ENCODE data around the gene LAD1.

The LAD1 gene

DNA sequence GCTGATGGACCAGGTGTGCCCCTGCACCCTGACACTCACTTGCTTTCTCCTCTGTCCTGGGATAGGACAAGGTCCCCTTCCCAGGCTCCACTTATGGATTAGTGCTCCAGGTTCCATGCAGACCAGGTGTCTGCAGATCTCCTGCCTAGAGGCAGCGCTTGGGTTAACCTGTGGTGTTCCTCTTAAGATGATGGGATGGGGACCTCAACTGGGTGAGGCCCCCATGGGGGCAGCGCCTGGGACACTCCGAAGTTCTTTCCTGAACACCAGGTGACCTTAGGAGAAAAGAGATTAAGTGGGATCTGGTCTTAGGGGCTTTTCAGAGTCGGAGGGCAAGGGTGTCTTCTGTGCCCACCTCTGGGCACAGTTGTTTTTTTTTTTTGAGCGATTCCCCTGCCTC, 42.9 kb downstream of the LAD1 start:
- Mint-ChIP-seq H3K9me3 (no peaks in the 10 kb centered on the region), H3K27ac (no peak overlapping the region), H3K27me3 (peaks cover 44% of the 10 kb centered on the region), H3K36me3 (no peaks in the 10 kb centered on the region), H3K4me3 (no peak overlapping the region), H3K4me1 (no peaks in the 10 kb centered on the region)
- no peak for ATAC-seq

DNA sequence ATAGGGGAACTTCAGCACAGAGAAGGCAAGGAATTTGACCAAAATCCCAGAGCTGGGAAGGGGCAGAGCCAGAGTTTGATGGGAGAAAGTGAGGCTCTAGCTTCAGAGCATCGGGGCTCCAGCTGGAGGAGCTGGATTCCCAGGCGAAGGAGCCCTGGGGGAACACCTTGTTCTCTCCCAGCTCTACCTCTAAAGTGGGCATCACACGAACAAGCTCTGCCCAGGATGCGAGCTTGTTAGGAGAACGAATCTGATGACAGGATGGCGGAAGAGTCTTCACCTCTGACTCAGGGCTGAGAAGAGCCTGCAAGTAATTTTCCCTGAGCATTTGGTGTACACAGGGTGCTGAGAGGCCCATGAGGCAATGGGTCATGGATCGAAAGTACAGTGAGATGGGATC, 43.7 kb downstream of the LAD1 start:
- peaks cover 51% of the 10 kb centered on the region for H3K27me3 Mint-ChIP-seq
- H3K4me3 Mint-ChIP-seq, result no peak overlapping the region
- no peak for ATAC-seq
- H3K36me3 Mint-ChIP-seq, result no peaks in the 10 kb centered on the region
- H3K27ac Mint-ChIP-seq, result no peak overlapping the region
- no peaks in the 10 kb centered on the region for H3K9me3 Mint-ChIP-seq
- H3K4me1 Mint-ChIP-seq, result no peaks in the 10 kb centered on the region

DNA sequence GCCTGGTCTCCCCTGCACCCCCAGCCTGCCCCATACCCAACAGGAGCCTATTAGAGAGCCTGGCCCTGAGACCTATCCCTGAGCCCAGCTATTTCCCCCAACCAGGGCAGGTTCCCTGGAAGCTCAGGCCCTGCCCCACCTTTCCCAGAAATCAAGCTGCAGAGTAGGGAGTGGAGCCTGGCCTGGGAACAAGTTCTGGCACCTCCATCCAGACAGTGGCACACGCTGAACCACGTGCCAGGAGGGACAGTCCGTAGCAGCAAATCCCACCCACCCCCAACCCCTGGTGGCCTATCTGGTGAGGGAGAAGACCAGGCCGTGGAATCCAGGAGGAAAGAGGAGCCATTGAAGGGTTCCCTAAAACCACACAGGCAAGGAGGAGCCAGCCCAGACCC, 44.2 kb downstream of the LAD1 start:
- Mint-ChIP-seq H3K36me3 (no peaks in the 10 kb centered on the region), H3K27me3 (peaks cover 50% of the 10 kb centered on the region), H3K4me3 (no peak overlapping the region), H3K9me3 (no peaks in the 10 kb centered on the region), H3K4me1 (no peaks in the 10 kb centered on the region), H3K27ac (no peak overlapping the region)
- ATAC-seq, result no peak

DNA sequence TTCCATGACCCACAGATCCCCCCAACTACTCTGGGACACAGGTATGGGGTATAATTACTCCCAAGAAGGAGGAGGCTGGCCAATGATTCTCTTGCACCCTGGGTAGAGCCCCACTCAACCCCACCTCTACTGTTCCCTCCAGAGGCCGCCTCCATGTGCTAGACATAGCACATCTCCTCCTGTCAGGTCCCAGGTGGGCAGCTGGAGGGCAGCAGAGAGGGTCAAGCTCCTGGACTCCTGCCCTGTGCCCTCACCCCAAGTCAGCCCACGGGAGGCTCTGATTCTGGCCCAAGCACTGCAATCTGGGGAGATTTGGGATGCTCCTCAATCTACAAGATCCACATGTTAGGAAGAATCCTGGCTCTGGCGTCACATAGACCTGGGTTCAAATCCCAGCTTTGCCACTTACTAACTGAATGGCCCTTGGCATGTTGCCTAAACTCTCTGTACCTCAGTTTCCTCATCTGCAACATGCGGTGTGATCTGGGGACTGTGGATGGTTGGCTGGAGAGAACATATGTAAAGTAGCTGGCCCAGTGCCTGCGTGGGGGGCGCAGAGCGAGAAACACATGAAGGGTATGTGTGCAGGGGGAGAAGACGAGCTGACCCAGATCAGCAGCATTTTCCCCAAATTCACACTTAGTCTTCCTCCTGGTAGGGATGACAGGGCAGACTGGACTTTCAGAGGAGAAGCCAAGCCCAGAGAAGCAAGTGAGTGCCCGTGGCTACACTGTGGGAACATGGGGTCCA, 44.8 kb downstream of the LAD1 start:
- H3K27me3 Mint-ChIP-seq, result peaks cover 49% of the 10 kb centered on the region

DNA sequence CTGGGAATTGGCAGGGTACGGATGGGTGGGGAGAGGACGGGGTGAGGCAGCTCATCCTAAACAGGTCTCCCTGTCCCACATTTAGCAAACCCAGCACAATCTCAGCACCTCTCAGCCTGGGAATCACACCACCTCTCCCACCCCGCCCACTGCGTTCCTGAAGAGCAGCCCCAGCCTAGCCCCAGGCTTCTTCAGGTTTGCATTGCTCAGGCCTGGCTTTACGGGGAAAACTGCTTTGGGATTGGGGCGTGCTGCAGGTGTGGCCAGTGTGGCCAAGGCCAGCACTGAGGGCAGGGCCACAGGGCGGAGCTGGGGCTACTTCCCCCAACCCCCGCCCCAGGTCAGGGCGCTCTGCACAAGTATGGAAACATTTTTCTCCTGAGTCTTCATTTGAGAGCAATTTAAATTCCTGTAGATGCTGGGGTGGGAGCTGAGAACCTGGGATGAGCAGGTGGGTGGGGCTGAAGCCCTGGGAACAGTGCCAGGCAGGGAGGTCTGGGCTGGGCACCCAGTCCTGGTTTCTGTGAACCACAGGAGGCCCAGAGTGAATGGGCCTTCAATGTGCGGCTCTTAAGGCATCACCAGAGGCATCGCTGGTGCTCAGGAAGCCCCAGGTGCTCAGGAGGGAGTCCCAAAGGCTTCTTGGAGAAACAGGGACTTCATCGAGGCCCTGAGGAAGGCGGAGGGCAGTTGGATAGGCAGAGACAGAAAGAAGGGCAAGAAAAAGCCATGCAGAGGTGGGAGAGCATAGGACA, 45.8 kb downstream of the LAD1 start:
- H3K9me3 Mint-ChIP-seq, result no peaks in the 10 kb centered on the region
- H3K36me3 Mint-ChIP-seq, result no peaks in the 10 kb centered on the region
- H3K27ac Mint-ChIP-seq, result no peak overlapping the region
- H3K27me3 Mint-ChIP-seq, result peaks cover 46% of the 10 kb centered on the region
- ATAC-seq, result no peak
- no peaks in the 10 kb centered on the region for H3K4me1 Mint-ChIP-seq
- no peak overlapping the region for H3K4me3 Mint-ChIP-seq

More for the DNA sequence above, 44.8 kb downstream of the LAD1 start:
- no peak overlapping the region for H3K27ac Mint-ChIP-seq
- ATAC-seq, result no peak
- H3K9me3 Mint-ChIP-seq, result no peaks in the 10 kb centered on the region
- no peak overlapping the region for H3K4me3 Mint-ChIP-seq
- no peaks in the 10 kb centered on the region for H3K36me3 Mint-ChIP-seq
- no peaks in the 10 kb centered on the region for H3K4me1 Mint-ChIP-seq

DNA sequence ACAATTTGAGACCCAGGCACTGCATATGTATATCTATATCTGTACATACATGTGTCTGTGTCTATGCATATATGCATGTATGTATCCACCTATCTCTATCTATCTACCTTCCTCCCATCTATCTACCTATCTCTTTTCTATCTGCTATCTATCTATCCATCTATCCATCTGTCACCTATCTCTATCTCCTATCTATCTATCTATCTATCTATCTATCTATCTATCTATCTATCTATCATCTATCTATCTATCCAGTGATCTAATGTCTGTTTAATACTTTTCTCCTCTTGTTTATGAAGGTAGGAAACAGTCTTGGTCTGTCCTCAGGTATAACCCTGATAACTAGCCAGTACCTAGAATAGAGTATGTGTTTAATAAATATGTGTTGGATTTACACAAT, 47.5 kb downstream of the LAD1 start:
- Mint-ChIP-seq H3K27ac (no peak overlapping the region), H3K4me3 (no peak overlapping the region), H3K4me1 (peaks cover 6% of the 10 kb centered on the region), H3K9me3 (no peaks in the 10 kb centered on the region), H3K27me3 (peaks cover 56% of the 10 kb centered on the region), H3K36me3 (no peaks in the 10 kb centered on the region)
- no peak for ATAC-seq

DNA sequence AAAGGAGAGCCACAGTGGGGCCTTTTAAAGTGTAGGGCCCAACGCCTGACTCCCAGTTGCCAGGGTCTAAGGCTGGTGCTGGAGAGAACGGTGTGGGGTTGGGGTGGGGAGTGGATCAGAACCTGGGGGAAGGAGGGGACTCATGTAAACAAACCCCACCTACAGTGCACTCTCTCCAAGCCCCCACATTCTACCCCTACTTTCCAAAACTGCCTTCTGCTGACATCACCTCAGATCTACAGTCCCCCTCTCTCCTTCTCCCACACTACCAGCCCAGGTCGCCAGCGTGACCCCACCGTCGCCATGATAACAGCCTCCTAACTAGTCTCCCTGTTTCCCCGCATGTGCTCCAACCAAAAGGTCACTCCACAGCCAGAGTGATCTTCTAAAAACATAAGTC, 48.2 kb downstream of the LAD1 start:
- Mint-ChIP-seq H3K9me3 (no peaks in the 10 kb centered on the region), H3K4me3 (no peak overlapping the region), H3K27ac (no peak overlapping the region), H3K27me3 (peaks cover 56% of the 10 kb centered on the region), H3K36me3 (no peaks in the 10 kb centered on the region), H3K4me1 (peaks cover 6% of the 10 kb centered on the region)
- no peak for ATAC-seq

DNA sequence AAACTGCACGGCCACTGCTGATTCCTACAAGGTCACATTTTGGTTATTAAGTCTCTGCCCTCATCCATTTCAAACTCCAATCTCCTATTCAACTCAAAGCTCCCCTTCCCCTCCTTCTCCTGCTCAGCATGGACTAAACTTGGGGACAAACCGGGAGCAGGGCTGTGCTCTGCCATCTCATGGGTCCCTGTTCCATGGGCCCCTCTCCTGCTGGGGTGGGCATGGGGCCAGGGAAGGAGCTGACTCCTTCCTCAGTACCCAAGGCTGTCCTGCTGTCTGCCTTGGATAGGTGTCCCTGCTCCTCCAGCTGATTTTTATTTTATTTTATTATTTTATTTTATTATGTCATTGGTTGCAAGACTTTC, 48.8 kb downstream of the LAD1 start:
- no peak overlapping the region for H3K27ac Mint-ChIP-seq

DNA sequence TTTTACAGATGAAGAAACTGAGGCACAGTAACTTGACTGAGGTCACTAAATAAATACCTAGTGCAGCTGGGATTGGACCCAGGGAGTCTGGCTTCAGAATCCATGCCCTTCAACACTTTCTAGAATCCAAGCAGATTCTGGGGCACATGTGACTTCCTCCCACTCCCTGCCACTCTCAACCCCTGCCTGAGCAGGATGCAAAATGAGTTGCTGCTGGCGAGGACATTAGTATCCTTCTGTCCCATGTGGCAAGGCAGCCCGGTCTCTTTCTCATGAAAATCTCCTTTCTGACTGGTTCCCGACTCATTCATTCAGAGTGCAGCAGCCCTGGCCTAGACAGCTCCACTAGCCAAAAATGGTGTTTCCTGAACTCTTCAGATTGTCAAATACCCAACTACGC, 50.0 kb downstream of the LAD1 start:
- ATAC-seq, result no peak
- H3K36me3 Mint-ChIP-seq, result no peaks in the 10 kb centered on the region
- no peaks in the 10 kb centered on the region for H3K9me3 Mint-ChIP-seq
- peaks cover 58% of the 10 kb centered on the region for H3K27me3 Mint-ChIP-seq
- no peak overlapping the region for H3K4me3 Mint-ChIP-seq
- H3K4me1 Mint-ChIP-seq, result peaks cover 6% of the 10 kb centered on the region
- H3K27ac Mint-ChIP-seq, result no peak overlapping the region

More for the DNA sequence above, 48.8 kb downstream of the LAD1 start:
- Mint-ChIP-seq H3K4me1 (peaks cover 6% of the 10 kb centered on the region), H3K9me3 (no peaks in the 10 kb centered on the region), H3K4me3 (no peak overlapping the region), H3K36me3 (no peaks in the 10 kb centered on the region), H3K27me3 (peaks cover 56% of the 10 kb centered on the region)
- no peak for ATAC-seq

DNA sequence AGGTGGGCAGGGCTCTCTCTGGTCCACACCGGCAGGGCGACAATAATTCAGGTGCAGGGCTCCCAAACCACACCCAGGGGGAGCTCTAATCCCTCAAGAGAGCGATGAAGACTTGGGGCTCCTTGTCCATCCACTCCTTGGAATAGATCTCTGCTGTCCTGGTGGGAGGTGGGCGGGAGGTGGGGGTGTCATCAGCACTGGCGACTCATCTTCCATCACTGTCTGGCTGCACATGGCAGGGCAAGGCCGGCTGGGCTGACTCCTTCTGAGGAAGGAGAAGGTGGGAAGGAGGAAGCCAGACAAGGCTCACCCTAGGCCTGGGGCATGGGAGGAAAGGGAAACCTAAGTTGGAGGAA, 50.9 kb downstream of the LAD1 start:
- no peaks in the 10 kb centered on the region for H3K36me3 Mint-ChIP-seq
- peaks cover 49% of the 10 kb centered on the region for H3K27me3 Mint-ChIP-seq
- H3K4me1 Mint-ChIP-seq, result peaks cover 6% of the 10 kb centered on the region
- peak; percentile 57 for ATAC-seq
- H3K4me3 Mint-ChIP-seq, result no peak overlapping the region
- no peak overlapping the region for H3K27ac Mint-ChIP-seq
- H3K9me3 Mint-ChIP-seq, result no peaks in the 10 kb centered on the region

DNA sequence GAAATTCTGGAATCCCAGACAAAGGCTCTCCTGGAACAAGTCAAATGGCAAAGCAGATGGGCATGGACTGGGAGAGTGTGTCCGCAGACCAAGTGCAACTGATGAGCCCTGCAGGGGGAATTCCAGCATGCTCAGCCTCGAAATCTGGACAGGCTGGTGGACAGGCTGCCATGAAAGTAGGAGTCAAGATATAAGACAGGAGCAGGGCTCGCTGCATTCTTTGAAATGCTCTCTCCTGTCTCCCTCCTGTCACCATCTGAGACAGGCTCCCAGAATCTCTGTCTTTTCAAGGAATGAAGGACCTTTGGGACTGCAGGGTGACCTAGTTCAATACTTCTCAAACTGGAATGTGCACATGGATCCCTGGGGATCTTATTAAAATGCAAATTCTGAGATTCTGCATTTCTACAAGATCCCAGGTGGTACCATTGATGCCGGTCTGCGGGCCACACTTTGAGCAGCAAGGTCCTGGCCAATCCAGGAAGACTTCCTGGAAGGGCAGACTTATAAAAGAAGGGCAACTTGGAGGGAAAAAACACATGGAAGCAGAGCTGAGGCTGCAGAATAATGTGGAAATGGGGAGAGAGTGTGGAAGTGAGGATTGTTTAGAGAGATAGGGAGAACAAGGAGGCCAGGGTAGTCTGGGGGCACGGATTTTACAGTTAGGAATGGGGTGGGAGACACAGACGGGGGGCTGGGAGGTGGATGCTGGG, 51.5 kb downstream of the LAD1 start:
- H3K27me3 Mint-ChIP-seq, result peaks cover 47% of the 10 kb centered on the region
- H3K4me1 Mint-ChIP-seq, result peaks cover 6% of the 10 kb centered on the region
- no peak for ATAC-seq
- no peaks in the 10 kb centered on the region for H3K9me3 Mint-ChIP-seq
- no peak overlapping the region for H3K27ac Mint-ChIP-seq
- H3K36me3 Mint-ChIP-seq, result no peaks in the 10 kb centered on the region
- H3K4me3 Mint-ChIP-seq, result no peak overlapping the region

DNA sequence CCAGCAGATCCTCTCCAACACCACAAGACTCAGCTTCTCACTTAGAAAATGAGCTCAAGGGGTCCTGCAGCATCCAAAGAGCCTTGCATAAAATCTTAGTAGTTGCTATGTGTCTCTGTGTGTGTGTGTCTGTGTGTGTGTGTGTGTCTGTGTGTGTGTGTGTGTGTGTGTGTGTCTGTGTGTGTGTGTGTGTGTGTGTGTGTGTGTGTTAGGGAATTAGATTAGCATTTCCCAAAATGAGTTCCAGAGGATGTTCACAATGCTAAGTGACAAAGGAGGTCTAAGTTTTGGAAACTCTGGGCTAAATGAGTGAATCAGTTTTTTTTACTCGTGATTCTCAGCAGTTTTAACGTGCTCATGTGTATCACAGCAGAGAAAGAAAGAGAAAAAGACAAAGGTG, 52.1 kb downstream of the LAD1 start:
- peaks cover 47% of the 10 kb centered on the region for H3K27me3 Mint-ChIP-seq
- H3K9me3 Mint-ChIP-seq, result no peaks in the 10 kb centered on the region
- H3K36me3 Mint-ChIP-seq, result no peaks in the 10 kb centered on the region
- no peak overlapping the region for H3K27ac Mint-ChIP-seq
- peaks cover 6% of the 10 kb centered on the region for H3K4me1 Mint-ChIP-seq
- ATAC-seq, result no peak
- no peak overlapping the region for H3K4me3 Mint-ChIP-seq

DNA sequence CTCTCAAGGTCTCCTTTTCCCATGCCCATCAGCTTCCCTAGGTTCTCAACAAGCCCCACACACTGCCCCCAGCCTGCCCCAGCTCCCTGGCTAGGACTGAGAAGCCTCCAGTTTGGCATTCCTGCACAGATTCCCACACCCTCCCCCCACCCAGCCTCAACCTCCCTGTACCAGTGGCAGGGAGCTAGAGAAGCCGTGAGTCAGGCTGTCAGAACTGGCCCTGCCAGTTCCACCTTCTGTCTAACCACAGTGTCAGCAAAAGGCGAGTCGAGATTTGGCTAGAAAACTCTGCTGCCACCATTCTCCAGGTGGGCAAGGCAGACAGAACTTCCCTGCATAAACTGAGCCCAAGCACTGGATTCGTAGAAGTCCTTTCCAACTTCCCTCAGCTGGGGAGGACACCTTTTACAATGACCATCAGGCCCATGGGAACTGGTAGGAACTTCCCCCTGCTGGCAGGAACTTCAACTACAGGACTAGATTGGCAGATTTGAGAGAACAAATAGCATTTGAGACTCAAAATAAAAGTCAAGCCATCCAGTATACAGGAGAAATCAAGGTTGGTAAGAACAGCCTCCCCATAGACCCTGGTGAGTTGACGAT, 52.7 kb downstream of the LAD1 start:
- Mint-ChIP-seq H3K4me1 (peaks cover 6% of the 10 kb centered on the region), H3K27me3 (peaks cover 41% of the 10 kb centered on the region), H3K27ac (no peak overlapping the region), H3K4me3 (no peak overlapping the region), H3K36me3 (no peaks in the 10 kb centered on the region), H3K9me3 (peaks cover 1% of the 10 kb centered on the region)
- no peak for ATAC-seq

DNA sequence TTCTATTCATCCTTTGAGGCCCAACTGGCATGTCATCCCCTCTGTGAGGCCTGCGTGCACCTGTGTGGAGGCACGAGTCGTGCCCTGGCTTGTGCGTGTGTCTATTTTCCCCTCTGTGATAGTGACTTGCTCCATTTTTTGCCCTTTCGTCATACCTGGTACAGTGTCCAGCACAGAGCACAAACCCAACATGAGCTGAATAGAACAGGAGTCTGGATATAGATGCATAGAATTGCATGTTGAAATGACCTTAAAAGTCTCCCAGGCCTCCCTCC, 54.1 kb downstream of the LAD1 start:
- Mint-ChIP-seq H3K4me3 (no peak overlapping the region), H3K27ac (no peak overlapping the region), H3K27me3 (peaks cover 32% of the 10 kb centered on the region), H3K36me3 (no peaks in the 10 kb centered on the region), H3K4me1 (peaks cover 6% of the 10 kb centered on the region), H3K9me3 (peaks cover 5% of the 10 kb centered on the region)
- no peak for ATAC-seq

DNA sequence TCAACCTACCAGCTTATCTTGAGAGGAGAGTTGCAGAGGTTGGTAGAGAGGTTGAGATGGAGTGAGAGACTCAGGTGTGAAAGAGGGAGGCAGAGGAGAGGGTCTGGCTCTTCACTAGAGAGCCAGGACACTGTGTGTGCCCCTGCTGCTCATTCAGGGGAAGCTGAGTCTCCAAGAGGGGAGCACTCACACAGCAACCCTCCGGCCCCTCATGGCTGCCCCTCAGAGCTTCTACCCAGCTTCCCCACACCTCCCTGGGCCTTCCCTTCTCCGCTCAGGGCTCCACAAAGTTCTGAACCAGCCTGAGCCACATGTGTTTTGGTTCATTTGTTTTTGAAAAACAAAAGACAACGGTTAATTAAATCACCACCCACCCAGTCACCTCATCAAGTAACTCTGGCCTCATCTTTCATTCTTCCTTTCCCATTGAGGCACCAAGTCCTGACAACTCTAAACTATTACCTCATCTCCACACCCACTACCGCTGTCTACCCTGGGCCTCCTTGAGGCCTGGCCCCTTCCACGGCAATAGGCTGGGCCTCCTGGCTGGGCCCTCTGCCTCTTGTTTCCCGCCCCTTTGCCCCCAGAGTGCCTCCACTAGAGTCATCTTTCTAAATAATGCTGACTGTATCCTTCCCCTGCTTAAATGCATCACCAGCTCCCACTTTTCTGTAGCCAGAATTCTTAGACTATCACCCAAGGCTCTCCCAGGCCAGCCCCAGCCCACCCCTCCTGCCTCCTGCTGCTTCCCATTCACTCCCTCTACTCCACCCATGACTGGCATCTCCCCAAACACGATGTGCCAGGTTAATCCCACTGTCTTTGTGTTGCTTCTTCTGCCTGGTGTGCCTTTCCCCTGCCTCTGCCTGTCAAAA, 54.7 kb downstream of the LAD1 start:
- Mint-ChIP-seq H3K4me3 (no peak overlapping the region), H3K27me3 (peaks cover 29% of the 10 kb centered on the region), H3K27ac (no peak overlapping the region), H3K4me1 (peaks cover 6% of the 10 kb centered on the region), H3K36me3 (no peaks in the 10 kb centered on the region), H3K9me3 (peaks cover 5% of the 10 kb centered on the region)
- ATAC-seq, result no peak
